ENCODE data around the gene ADAMTSL2. TPM values are rescaled to one million over a fixed set of nuclear protein-coding genes. Genes with fewer than 3 reads are reported as not detected.

The ADAMTSL2 gene
- total RNA-seq, 2 donors from 2014 or later, result 0.18 to 0.93 TPM

GRCh38 chr9:133590231-133590855 lies 55.8 kb downstream of the ADAMTSL2 start:
- Histone ChIP-seq H3K27me3 (ENCODE audit: control insufficient read depth, insufficient read depth, low read length, poor library complexity, severe bottlenecking) (no peaks in the 10 kb centered on the region), H3K9me3 (ENCODE audit: control insufficient read depth, low read length) (no peaks in the 10 kb centered on the region), H3K36me3 (ENCODE audit: control insufficient read depth, insufficient read depth, low read length) (no peaks in the 10 kb centered on the region), H3K27ac (ENCODE audit: low read depth, low read length) (no peak overlapping the region), H3K9ac (ENCODE audit: extremely low read depth, low read length, poor library complexity, severe bottlenecking) (no peak overlapping the region), H3K4me1 (ENCODE audit: control insufficient read depth, insufficient read depth, low read length) (no peaks in the 10 kb centered on the region), H3K4me3 (ENCODE audit: low read length) (no peak overlapping the region)
- Mint-ChIP-seq H3K4me1 (peaks cover 7% of the 10 kb centered on the region), H3K4me3 (no peak overlapping the region), H3K36me3 (ENCODE audit: low read depth) (no peaks in the 10 kb centered on the region), H3K9me3 (peaks cover 2% of the 10 kb centered on the region), H3K27ac (no peak overlapping the region), H3K27me3 (ENCODE audit: insufficient read depth) (peaks cover 4% of the 10 kb centered on the region)
- TF ChIP-seq CTCF (conservative IDR thresholded peaks at IDR 0.05), result no peak
- WGBS, 2 experiments (ENCODE audit: insufficient coverage in 1 of 2, insufficient read length in 1 of 2), result 80 to 84% methylated on average over 19 to 20 of the region's 20 CpGs
- no peak for DNase-seq

DNA sequence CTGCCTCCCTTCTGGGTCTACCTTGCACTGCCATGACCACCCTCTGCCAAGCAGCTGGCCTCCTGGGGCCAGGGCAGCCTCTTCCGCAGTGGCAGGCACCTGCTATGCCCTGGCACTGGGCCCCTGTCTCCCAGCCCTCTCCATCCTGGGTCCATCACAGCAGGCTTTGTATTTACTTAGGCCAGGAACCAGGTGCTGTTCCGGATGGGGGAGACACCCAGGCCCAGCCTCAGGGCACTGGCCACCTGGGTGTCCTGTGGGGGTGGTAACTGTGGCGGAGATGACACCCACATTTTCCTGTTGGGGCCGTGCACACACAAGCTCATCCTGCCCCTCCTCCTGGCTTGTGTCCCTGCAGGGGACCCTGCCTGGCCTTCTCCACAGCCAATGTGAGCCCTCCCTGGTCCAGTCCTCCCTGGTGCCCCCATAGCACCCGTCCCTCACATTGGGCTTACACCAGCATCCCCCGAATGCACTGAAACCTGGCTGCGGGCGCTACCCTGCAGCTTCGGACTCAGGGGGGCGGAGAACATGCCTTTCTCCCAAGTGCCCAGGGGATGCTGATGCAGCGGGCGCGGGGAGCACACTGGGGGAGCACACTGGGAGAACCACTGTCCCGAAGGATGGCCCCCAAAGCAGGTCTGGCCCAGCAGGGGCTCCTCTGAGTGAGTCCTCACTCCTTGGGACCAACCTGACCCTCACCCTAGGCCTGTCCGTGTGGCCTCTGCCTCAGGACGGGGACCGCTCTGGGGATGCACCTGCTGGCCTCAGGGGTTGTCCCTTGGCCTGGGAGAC lies 56.8 kb downstream of the ADAMTSL2 start:
- no peak overlapping the region for H3K27ac ChIP-seq (ENCODE audit: low read depth, low read length)

GRCh38 chr9:133591985-133592384 lies 57.5 kb downstream of the ADAMTSL2 start:
- no peak for TF ChIP-seq CTCF (conservative IDR thresholded peaks at IDR 0.05)
- 76 to 81% methylated on average over 7 to 10 of the region's 10 CpGs for WGBS, 2 experiments (ENCODE audit: insufficient coverage in 1 of 2, insufficient read length in 1 of 2)
- Histone ChIP-seq H3K4me1 (ENCODE audit: control insufficient read depth, insufficient read depth, low read length) (no peaks in the 10 kb centered on the region), H3K9me3 (ENCODE audit: control insufficient read depth, low read length) (peaks cover 4% of the 10 kb centered on the region), H3K36me3 (ENCODE audit: control insufficient read depth, insufficient read depth, low read length) (no peaks in the 10 kb centered on the region), H3K9ac (ENCODE audit: extremely low read depth, low read length, poor library complexity, severe bottlenecking) (no peak overlapping the region), H3K4me3 (ENCODE audit: low read length) (no peak overlapping the region), H3K27me3 (ENCODE audit: control insufficient read depth, insufficient read depth, low read length, poor library complexity, severe bottlenecking) (no peaks in the 10 kb centered on the region), H3K27ac (ENCODE audit: low read depth, low read length) (no peak overlapping the region)
- no peak overlapping the region for H3K27ac Mint-ChIP-seq
- peaks cover 8% of the 10 kb centered on the region for H3K27me3 Mint-ChIP-seq (ENCODE audit: insufficient read depth)
- DNase-seq, result no peak
- H3K36me3 Mint-ChIP-seq (ENCODE audit: low read depth), result no peaks in the 10 kb centered on the region
- H3K9me3 Mint-ChIP-seq, result peaks cover 18% of the 10 kb centered on the region
- no peak overlapping the region for H3K4me3 Mint-ChIP-seq
- H3K4me1 Mint-ChIP-seq, result no peaks in the 10 kb centered on the region

More for the DNA sequence above, 56.8 kb downstream of the ADAMTSL2 start:
- peaks cover 7% of the 10 kb centered on the region for H3K27me3 Mint-ChIP-seq (ENCODE audit: insufficient read depth)
- Histone ChIP-seq H3K36me3 (ENCODE audit: control insufficient read depth, insufficient read depth, low read length) (no peaks in the 10 kb centered on the region), H3K4me3 (ENCODE audit: low read length) (no peak overlapping the region), H3K9me3 (ENCODE audit: control insufficient read depth, low read length) (no peaks in the 10 kb centered on the region), H3K4me1 (ENCODE audit: control insufficient read depth, insufficient read depth, low read length) (no peaks in the 10 kb centered on the region), H3K9ac (ENCODE audit: extremely low read depth, low read length, poor library complexity, severe bottlenecking) (no peak overlapping the region), H3K27me3 (ENCODE audit: control insufficient read depth, insufficient read depth, low read length, poor library complexity, severe bottlenecking) (no peaks in the 10 kb centered on the region)
- H3K9me3 Mint-ChIP-seq, result peaks cover 12% of the 10 kb centered on the region
- TF ChIP-seq CTCF (conservative IDR thresholded peaks at IDR 0.05), result no peak
- H3K4me1 Mint-ChIP-seq, result no peaks in the 10 kb centered on the region
- 90 to 95% methylated on average over 16 to 17 of the region's 17 CpGs for WGBS, 2 experiments (ENCODE audit: insufficient coverage in 1 of 2, insufficient read length in 1 of 2)
- no peaks in the 10 kb centered on the region for H3K36me3 Mint-ChIP-seq (ENCODE audit: low read depth)
- no peak for DNase-seq
- no peak overlapping the region for H3K27ac Mint-ChIP-seq
- no peak overlapping the region for H3K4me3 Mint-ChIP-seq

Data from endodermal cell (in vitro differentiated cells).